ENCODE measurements around the gene POTEM.
"Not testable (repeated sequence)": the region's sequence is repeated elsewhere in the genome, so short reads cannot be mapped to it uniquely, and the experiment has no call there.

Gene POTEM

DNA sequence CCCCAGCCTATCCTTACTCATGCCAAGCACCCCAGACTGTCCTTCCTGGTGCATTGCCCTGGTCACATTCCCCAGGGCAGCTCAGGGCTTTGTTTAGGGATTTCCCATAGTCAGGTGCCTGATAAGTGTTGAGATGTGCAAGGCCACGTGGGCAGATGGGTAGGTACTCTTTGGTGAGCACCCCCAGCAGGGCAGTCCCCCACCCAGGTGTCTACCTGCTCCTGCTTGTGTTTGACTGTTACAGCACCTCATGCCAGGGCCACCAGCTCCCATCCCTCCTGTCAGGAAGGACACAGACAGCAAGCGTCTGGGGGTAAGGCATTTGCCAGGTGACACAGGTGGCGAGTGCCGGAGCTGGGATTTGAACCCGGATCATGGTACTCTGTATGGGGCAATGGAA lies 2.4 kb upstream of the POTEM start:
- H3K27ac ChIP-seq (ENCODE audit: low read depth, low read length); H3K36me3 ChIP-seq (ENCODE audit: insufficient read depth, low read length); H3K4me1 ChIP-seq (ENCODE audit: insufficient read depth, low read length); H3K27me3 ChIP-seq (ENCODE audit: control insufficient read depth in 1 of 2, insufficient read depth in 2 of 2, low read length in 2 of 2); H3K9me3 ChIP-seq (ENCODE audit: low read length); H3K4me3 ChIP-seq (ENCODE audit: low read depth in 1 of 2, low read length in 2 of 2); H3K9ac ChIP-seq (ENCODE audit: low read length): not testable (repeated sequence)

DNA sequence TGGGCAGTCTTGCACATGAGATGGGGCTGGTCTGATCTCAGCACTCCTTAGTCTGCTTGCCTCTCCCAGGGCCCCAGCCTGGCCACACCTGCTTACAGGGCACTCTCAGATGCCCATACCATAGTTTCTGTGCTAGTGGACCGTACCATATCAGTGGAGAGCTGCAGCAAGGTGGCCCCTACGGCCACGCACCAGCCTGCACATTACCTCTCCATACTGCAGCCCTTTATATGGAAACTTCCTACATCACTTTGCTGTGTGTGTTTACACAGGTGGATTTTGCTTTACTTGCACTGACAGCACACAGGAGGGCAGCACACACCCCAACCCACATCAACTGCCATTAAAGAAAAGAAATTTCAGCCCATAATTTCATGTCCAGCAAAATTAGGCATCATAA lies 35.3 kb downstream of the POTEM start:
- H3K9ac ChIP-seq (ENCODE audit: low read length); H3K36me3 ChIP-seq (ENCODE audit: insufficient read depth, low read length); H3K27ac ChIP-seq (ENCODE audit: low read depth, low read length); H3K4me3 ChIP-seq (ENCODE audit: low read depth in 1 of 2, low read length in 2 of 2); H3K9me3 ChIP-seq (ENCODE audit: low read length); H3K27me3 ChIP-seq (ENCODE audit: control insufficient read depth in 1 of 2, insufficient read depth in 2 of 2, low read length in 2 of 2); H3K4me1 ChIP-seq (ENCODE audit: insufficient read depth, low read length): not testable (repeated sequence)

DNA sequence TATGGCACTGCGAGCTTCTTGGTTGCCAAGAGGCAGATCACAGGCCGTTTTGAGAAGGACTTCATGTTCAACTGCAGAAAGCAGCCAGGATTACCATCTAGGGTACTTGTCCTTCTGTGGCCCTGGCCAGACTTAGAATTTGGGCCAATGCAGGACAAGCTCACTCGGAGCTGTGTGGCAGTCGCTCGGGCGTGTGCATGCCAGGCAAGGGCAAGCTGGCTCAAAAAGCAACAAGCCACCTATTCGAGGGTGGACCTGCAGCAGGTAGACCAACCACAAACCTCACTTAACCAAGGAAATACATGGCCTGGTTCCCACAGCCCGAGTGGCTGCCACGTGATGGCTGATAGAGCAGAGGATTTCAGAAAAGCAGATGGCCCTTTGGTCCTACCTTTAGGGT lies 39.3 kb downstream of the POTEM start:
- H3K4me3 ChIP-seq (ENCODE audit: low read depth in 1 of 2, low read length in 2 of 2); H3K9me3 ChIP-seq (ENCODE audit: low read length): not testable (repeated sequence)

DNA sequence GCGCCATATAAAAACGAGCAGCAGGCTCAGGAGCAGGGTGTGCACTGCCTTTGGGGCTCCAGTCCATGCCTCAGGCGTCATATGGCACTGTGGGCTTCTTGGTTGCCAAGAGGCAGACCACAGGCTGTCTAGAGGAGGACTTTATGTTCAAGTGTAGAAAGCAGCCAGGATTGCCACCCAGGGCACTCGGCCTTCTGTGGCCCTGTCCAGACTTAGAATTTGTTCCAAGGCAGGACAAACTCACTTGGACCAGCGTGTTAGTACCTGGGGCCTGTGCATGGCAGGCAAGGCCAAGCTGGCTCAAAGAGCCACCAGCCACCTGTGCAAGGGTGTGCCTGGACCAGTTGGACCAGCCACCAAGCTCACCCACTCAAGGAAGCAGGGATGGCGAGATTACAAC lies 40.4 kb downstream of the POTEM start:
- H3K4me1 ChIP-seq (ENCODE audit: insufficient read depth, low read length); H3K9me3 ChIP-seq (ENCODE audit: low read length); H3K36me3 ChIP-seq (ENCODE audit: insufficient read depth, low read length); H3K4me3 ChIP-seq (ENCODE audit: low read depth in 1 of 2, low read length in 2 of 2); H3K27ac ChIP-seq (ENCODE audit: low read depth, low read length); H3K9ac ChIP-seq (ENCODE audit: low read length); H3K27me3 ChIP-seq (ENCODE audit: control insufficient read depth in 1 of 2, insufficient read depth in 2 of 2, low read length in 2 of 2): not testable (repeated sequence)

More for the DNA sequence above, 39.3 kb downstream of the POTEM start:
- not testable (repeated sequence) for H3K36me3 ChIP-seq (ENCODE audit: insufficient read depth, low read length); H3K9ac ChIP-seq (ENCODE audit: low read length); H3K27me3 ChIP-seq (ENCODE audit: control insufficient read depth in 1 of 2, insufficient read depth in 2 of 2, low read length in 2 of 2); H3K4me1 ChIP-seq (ENCODE audit: insufficient read depth, low read length); H3K27ac ChIP-seq (ENCODE audit: low read depth, low read length)

DNA sequence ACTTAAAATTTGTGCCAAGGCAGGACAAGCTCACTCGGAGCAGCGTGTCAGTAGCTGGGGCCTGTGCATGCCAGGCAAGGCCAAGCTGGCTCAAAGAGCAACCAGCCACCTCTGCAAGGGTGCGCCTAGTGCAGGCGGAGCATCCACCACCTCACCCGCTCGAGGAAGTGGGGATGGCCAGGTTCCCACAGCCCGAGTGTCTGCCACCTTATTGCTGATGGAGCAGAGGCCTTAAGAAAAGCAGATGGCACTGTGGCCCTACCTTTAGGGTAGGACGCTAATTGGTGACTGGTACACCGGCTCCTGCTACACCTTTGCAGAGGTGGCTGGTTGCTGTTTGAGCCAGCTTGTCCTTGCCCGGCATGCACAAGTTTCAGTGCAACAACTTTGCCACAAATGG lies 43.8 kb downstream of the POTEM start:
- not testable (repeated sequence) for H3K9ac ChIP-seq (ENCODE audit: low read length); H3K27me3 ChIP-seq (ENCODE audit: control insufficient read depth in 1 of 2, insufficient read depth in 2 of 2, low read length in 2 of 2); H3K27ac ChIP-seq (ENCODE audit: low read depth, low read length); H3K4me1 ChIP-seq (ENCODE audit: insufficient read depth, low read length); H3K4me3 ChIP-seq (ENCODE audit: low read depth in 1 of 2, low read length in 2 of 2); H3K36me3 ChIP-seq (ENCODE audit: insufficient read depth, low read length); H3K9me3 ChIP-seq (ENCODE audit: low read length)

DNA sequence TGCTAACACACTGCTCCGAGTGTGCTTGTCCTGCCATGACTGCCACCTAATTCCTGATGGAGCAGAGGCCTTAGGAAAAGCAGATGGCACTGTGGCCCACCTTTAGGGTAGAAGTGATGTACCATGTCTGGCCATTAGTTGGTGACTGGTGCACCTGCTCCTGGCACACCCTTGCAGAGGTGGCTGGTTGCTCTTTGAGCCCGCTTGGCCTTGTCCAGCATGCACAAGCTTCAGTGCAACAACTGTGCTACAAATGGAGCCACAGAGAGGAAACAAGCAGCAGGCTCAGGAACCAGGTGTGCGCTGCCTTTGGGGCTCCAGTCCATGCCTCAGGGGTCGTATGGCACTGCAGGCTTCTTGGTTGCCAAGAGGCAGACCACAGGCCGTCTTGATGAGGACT lies 44.5 kb downstream of the POTEM start:
- not testable (repeated sequence) for H3K9me3 ChIP-seq (ENCODE audit: low read length); H3K4me3 ChIP-seq (ENCODE audit: low read depth in 1 of 2, low read length in 2 of 2); H3K9ac ChIP-seq (ENCODE audit: low read length); H3K36me3 ChIP-seq (ENCODE audit: insufficient read depth, low read length); H3K27ac ChIP-seq (ENCODE audit: low read depth, low read length); H3K27me3 ChIP-seq (ENCODE audit: control insufficient read depth in 1 of 2, insufficient read depth in 2 of 2, low read length in 2 of 2); H3K4me1 ChIP-seq (ENCODE audit: insufficient read depth, low read length)

DNA sequence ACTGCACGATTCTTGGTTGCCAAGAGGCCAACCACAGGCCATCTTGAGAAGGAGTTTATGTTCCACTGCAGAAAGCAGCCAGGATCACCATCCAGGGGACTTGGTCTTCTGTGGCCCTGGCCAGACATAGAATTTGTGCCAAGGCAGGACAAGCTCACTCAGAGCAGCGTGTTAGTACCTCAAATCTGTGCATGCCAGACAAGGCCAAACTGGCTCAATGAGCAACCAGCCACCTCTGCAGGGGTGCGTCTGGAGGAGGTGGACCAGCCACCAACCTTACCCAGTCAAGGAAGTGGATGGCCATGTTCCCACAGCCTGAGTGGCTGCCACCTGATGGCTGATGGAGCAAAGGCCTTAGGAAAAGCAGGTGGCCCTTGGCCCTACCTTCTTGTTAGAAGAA lies 48.0 kb downstream of the POTEM start:
- not testable (repeated sequence) for H3K27me3 ChIP-seq (ENCODE audit: control insufficient read depth in 1 of 2, insufficient read depth in 2 of 2, low read length in 2 of 2)

DNA sequence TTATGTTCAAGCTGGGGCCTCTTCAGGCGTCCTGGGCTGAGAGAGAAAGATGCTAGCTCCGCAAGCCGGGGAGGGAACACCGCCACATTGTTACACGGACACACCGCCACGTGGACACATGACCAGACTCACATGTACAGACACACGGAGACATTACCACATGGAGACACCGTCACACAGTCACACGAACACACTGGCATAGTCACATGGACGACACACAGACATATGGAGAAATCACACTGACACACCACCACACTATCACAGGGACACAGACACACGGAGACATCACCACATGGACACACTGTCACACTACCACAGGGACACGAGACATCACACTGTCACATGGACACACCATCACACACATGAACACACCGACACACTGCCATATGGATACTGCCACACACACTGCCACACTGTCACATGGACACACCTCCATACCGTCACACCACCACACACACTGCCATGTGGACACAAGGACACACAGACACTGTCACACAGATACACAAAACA lies 57.9 kb downstream of the POTEM start:
- not testable (repeated sequence) for H3K4me3 ChIP-seq (ENCODE audit: low read depth in 1 of 2, low read length in 2 of 2); H3K27ac ChIP-seq (ENCODE audit: low read depth, low read length); H3K9me3 ChIP-seq (ENCODE audit: low read length); H3K27me3 ChIP-seq (ENCODE audit: control insufficient read depth in 1 of 2, insufficient read depth in 2 of 2, low read length in 2 of 2); H3K36me3 ChIP-seq (ENCODE audit: insufficient read depth, low read length); H3K4me1 ChIP-seq (ENCODE audit: insufficient read depth, low read length); H3K9ac ChIP-seq (ENCODE audit: low read length)

More for the DNA sequence above, 48.0 kb downstream of the POTEM start:
- H3K36me3 ChIP-seq (ENCODE audit: insufficient read depth, low read length); H3K9ac ChIP-seq (ENCODE audit: low read length); H3K9me3 ChIP-seq (ENCODE audit: low read length); H3K4me1 ChIP-seq (ENCODE audit: insufficient read depth, low read length); H3K4me3 ChIP-seq (ENCODE audit: low read depth in 1 of 2, low read length in 2 of 2); H3K27ac ChIP-seq (ENCODE audit: low read depth, low read length): not testable (repeated sequence)

DNA sequence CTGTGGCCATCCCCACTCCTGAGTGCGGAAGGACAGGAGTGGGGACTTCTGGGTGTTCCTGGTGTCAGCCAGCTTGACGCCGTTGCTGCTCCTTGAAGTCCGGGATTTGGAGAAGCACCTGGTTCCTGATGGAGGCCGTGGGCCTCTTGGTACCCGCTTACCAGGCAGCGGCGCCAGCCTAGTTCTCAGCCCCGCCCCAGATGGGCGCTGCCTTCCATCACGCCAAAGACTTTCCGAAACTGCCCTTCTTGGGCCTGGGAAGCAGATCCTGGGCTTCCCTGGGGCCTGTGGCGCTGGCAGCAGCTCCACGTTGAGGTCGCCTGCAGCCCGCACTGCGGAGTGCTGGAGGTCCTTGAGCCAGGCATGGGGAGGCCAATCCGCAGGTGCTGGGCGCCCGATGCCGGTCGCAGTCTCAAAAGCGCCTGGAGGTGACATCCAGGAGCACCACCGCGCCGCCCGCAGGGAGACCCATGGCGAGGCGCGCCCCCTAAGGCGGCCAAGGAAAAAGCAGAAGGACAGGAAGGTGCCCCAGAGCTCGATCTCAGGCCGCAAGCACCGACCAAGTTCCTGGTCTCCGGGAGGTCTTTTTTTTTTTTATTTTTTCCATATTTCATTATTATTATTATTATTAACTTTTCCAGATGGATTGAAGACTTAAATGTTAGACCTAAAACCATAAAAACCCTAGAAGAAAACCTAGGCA lies 59.6 kb downstream of the POTEM start:
- H3K4me3 ChIP-seq (ENCODE audit: low read depth in 1 of 2, low read length in 2 of 2); H3K9ac ChIP-seq (ENCODE audit: low read length); H3K27ac ChIP-seq (ENCODE audit: low read depth, low read length); H3K36me3 ChIP-seq (ENCODE audit: insufficient read depth, low read length); H3K9me3 ChIP-seq (ENCODE audit: low read length); H3K27me3 ChIP-seq (ENCODE audit: control insufficient read depth in 1 of 2, insufficient read depth in 2 of 2, low read length in 2 of 2); H3K4me1 ChIP-seq (ENCODE audit: insufficient read depth, low read length): not testable (repeated sequence)

DNA sequence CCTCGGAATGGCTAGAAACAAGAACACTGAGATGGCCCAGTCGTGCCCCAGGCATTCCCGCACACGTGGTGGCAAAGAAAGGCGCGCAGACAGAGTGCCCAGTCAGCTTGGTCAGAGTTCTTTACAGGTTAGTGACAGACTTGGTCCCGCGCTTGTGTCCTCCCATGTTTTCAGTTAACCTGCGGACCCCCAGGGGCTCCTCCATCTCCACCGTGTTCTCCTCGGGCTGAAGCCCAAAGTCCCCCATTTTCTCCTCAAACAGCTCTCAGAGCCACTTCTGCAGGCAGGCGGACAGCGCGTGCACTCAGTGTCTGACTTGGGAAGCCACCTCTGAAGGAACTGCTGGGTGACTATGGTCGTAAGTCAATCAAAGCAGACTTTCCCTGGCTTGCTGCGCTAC lies 60.7 kb downstream of the POTEM start:
- H3K27ac ChIP-seq (ENCODE audit: low read depth, low read length); H3K9me3 ChIP-seq (ENCODE audit: low read length); H3K36me3 ChIP-seq (ENCODE audit: insufficient read depth, low read length); H3K4me1 ChIP-seq (ENCODE audit: insufficient read depth, low read length); H3K9ac ChIP-seq (ENCODE audit: low read length); H3K27me3 ChIP-seq (ENCODE audit: control insufficient read depth in 1 of 2, insufficient read depth in 2 of 2, low read length in 2 of 2); H3K4me3 ChIP-seq (ENCODE audit: low read depth in 1 of 2, low read length in 2 of 2): not testable (repeated sequence)

DNA sequence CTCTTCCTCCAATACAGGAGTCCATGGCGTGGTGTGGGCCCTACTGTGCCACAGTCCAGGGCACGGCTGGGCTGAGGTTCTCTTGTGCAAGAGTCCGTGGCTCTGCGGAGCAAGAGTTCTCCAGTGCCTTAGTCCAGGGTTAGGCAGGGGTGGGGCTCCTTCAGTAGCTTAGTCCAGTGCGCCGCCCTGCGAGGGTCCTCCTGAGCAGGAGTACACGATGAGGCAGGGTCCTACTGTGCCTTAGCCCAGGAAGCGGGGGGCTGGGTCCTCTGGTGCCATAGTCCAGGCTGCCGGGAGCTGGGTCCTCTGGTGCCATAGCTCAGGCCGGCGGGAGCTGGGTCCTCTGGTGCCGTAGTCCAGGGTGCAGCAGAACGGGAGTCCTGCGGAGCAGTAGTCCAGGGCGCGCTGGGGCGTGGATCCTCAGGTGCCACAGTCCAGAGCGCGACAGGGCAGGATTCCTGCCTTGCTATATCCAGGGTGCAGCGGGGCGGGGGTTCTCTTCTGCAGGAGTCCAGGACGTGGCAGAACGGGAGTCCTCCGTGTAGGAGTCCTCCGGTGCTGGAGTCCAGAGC lies 69.7 kb downstream of the POTEM start:
- H3K4me1 ChIP-seq (ENCODE audit: insufficient read depth, low read length); H3K9me3 ChIP-seq (ENCODE audit: low read length); H3K4me3 ChIP-seq (ENCODE audit: low read depth in 1 of 2, low read length in 2 of 2); H3K27ac ChIP-seq (ENCODE audit: low read depth, low read length); H3K27me3 ChIP-seq (ENCODE audit: control insufficient read depth in 1 of 2, insufficient read depth in 2 of 2, low read length in 2 of 2); H3K36me3 ChIP-seq (ENCODE audit: insufficient read depth, low read length); H3K9ac ChIP-seq (ENCODE audit: low read length): not testable (repeated sequence)

DNA sequence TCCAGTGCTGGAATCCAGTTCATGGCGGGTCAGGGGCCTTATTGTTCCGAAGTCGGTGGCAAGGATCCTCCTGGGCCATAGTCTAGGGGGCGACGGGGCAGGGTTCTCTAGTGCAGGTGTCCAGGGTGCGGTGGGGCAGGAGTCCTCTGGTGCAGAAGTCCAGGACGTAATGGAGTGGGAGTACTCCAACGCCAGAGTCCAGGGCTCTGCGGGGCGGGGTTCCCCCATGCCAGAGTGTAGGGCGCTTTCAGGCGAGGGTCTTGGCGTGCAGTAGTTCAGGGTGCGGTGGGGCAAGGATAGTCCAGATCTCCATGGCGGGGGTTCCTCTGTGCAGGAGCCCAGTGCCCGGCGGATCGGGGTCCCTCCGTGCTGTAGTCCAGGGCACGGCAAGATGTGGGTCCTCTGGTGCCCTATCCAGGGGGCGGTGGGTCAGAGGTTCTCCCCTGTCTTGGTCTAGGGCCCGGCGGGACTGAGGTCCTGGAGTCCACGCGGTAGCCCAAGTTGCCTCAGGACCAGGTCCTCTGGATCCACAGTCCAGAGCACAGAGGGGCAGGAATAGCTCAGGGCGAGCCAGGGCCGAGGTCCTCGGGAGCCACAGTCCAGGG lies 70.9 kb downstream of the POTEM start:
- H3K36me3 ChIP-seq (ENCODE audit: insufficient read depth, low read length); H3K27me3 ChIP-seq (ENCODE audit: control insufficient read depth in 1 of 2, insufficient read depth in 2 of 2, low read length in 2 of 2); H3K9me3 ChIP-seq (ENCODE audit: low read length); H3K27ac ChIP-seq (ENCODE audit: low read depth, low read length); H3K4me3 ChIP-seq (ENCODE audit: low read depth in 1 of 2, low read length in 2 of 2); H3K4me1 ChIP-seq (ENCODE audit: insufficient read depth, low read length); H3K9ac ChIP-seq (ENCODE audit: low read length): not testable (repeated sequence)

Measured in muscle layer of colon (tissue), 2 donors.